Middle frontal gyrus (tissue), 1 donor: Measurements from ENCODE around the gene LDAH.

Source experiments
- DNase-seq: peaks from one replicate; pipeline ENCODE4 v3.0.0-alpha.2; 2015; ENCODE audit warnings: low spot score; ENCODE audit errors: extremely low spot score

Gene LDAH

GRCh38 chr2:20781656-20782265, 41.1 kb downstream of the LDAH start:
- no peak for DNase-seq

DNA sequence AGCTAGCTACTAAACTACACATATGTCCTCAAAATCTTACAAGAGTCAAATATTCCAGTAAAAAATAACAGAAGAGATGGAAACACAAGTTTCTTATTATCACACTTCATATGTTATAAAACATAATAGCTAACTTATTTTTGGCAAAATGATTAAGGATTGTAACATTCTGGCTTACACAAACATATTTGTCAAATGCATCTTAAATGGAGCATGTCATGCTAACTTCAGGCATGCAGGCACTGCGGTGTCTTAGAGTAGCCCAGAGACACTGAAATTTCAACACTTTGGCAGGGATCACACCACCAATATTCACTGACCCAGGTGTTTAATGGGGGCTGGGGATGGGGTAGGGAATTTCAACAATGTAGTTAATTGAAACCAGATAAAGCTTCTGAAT, 51.6 kb downstream of the LDAH start:
- no peak for DNase-seq

DNA sequence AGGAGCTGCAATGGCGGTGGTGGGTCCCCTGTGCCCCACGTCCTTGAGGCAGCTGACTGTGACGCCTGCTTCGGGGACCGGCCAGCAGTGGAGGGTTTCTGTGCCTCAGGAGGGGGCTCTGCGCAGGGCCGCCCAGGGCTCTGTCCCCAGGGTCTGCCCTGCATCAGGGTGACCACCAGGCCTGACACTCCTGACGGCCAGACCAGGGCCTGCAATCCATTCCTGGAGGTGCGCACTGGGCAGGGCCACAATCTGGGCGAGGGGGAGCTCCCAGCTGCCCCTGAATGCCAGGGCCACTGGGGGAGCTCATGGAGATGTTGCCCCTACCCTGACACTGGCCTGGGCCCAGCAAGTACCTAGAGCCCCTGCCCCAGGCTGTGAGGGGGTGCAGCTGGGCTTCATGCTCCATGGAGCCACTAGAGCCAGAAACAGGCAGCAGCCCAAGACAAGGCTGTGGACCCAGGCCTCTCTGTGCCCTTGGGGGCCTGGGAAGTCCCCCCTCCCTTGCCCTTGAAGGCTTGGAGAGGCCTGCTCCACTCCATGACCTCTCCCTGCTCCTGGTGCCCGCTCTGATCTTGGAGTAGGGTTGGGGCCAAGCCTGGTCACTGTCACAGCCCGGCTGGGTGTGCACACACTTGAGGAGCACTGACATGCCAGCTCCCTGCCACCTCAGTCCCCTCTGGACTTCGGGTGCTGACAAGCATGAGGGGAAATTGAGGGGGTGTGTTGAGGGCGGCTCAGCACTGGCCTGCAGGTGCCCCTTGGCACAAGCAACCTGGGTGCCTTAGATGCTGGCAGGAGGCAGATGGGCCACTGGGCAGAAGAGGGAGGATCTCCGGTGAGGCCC, 55.9 kb downstream of the LDAH start:
- DNase-seq, result no peak

- DNase-seq, result no peak
Observed at GRCh38 chr2:20766213-20766612, 56.7 kb downstream of the LDAH start.

DNA sequence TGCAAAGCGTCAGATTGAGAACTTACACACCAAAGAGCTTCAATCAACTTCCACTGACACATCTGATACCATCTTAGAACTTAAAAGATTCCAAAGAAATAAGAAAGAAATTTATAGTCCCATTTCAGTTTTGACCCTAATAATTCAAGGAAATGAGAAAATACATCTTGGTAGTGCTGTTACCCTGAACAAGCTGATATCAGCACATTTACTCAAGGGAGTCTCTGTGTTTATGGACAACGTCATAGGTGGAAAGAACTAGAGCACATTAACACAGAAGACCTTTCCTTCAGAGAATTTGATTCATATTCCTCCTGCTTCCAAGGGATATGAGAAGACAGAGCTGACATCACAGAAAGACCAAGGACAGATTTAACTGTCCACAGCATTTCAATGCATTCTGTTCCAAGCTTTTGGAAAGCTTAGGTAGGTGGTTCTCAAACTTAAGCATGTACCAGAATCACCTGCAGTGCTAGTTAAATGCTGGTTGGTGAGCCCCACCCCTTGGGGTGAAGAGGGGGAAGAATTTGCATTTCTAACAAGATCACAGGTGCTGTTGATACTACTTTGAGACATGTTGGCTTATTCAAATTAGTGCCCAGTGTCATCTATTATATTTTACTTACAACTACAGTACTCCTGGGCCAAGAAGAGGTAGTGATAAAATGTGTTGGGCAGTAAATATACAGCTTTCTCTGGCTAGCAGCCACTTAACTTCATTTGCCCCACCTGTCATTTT, 59.8 kb downstream of the LDAH start:
- DNase-seq, result no peak

- no peak for DNase-seq
Observed at GRCh38 chr2:20759487-20759886, 63.4 kb downstream of the LDAH start.

DNA sequence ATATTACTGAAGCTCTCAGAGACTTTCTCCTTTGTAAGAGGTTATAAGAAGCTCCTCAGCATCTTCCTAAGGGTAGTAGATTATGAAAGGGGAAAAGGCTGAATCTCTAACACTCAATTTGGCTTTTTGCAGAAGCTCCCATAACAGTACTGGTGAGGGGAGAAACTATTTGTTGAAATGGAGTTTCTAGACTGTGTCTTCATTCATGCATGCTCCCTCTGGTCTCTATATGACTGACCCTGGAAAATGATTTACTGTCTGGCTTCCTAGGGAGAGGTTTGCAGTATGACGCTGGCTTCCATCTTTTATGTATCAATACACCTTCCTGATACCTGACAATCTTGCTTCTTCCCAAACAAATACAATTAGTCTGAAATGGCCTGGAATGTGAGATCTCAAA, 63.9 kb downstream of the LDAH start:
- DNase-seq, result no peak

DNA sequence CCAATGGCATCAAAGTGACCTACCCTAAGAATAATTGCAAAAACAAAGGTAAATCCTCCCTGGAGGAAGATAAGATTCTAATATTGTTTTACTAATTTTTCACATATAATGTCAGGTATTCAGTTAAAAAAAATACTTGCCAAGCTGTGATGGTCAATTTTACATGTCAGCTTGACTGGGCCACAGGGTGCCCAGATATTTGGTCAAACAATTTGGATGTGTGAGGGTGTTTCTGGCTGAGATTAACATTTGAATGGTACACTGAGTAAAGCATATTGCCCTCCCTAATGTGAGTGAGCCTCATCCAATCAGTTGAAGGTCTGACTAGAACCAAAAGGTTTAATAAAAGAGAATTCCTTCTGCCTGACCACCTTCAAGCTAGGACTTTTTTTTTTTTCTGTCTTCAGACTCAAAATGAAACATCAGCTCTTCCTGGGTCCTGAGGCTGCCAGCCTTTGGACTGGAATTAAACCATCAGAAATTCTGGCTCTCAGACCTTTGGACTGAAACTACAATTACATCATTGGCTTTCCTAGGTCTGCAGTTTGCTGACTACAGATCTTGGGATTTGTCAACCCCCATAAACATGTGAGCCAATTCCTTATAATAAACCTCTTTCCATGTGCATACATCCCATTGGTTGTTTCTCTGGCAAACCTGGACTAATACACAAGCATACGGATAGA, 65.4 kb downstream of the LDAH start:
- no peak for DNase-seq

DNA sequence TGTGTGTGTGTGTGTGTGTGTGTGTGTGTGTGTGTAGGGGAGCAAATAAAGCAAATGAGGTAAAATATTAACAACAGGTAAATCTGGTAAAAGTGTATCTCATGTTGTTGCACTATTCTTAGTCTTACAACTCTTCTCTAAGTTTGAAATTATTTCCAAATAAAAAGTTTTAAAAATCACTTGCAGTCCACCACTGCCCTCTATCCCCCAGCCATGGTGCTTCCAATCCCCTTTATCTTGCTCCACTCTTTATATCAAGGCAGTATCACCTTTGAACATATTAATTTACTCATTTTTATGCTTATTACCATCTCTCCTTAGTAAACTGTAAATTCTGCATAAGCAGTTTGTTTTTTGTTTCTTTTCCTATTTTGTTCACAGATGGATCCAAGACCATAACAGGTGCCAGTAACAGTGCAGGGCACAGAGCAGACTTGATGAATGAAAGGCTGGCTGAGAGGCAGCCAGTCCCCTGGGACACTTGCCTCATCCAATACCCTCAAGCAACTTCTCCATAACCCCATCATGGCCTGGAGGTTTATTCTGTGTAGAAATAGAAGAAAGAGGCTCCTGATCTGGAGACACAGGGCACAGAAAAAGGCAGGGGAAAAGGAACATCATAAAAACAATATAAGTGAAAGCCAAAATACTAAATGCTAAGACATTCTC, 67.6 kb downstream of the LDAH start:
- DNase-seq, result no peak

GRCh38 chr2:20752293-20752692, 70.6 kb downstream of the LDAH start:
- no peak for DNase-seq

DNA sequence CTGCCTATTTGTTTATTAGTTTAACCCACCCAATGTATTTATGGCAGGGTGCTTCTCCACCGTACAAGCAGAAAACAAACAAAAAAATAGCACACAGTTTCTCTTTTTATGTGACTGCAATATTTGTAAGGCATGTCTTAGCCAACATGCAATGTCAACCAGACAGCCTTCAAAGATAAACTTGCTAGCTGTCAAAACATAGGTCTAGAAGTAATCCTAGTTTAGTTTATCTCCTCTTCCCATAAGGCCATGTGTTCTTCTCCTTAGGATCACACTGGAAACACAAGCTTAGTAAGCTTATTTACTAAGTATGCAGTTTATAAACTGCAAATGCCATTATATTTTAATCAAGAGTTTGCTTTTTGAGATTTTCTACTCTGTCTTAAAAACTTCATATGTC, 75.6 kb downstream of the LDAH start:
- no peak for DNase-seq

DNA sequence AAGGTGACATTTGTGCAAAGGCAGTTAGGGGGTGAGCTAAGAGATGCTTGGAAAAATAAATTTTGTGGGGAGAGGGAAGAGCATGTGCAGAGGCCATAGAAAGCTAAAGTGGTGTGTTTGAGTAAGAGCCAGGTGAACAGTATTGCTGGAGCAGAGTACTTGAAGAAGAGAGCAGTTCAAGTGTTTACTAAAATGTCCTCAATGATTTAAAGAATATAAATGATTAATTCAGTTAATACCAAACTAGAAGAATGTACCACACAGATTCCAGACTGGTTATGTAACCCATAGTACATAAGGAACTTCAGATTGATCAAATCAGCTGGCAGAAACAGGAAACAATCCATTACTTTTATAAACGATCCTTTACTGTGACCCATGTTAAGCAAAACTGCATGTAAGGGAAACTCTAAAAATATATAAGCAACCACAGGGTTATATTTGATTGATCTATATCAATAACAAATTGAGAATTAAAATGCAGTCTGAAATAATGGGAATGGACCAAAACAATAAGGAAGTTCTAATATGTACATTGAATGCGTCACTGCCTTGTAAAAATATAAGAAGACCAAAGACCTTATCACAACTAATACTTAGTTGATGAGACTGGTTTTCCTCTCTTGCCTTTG, 76.9 kb downstream of the LDAH start:
- DNase-seq, result no peak

DNA sequence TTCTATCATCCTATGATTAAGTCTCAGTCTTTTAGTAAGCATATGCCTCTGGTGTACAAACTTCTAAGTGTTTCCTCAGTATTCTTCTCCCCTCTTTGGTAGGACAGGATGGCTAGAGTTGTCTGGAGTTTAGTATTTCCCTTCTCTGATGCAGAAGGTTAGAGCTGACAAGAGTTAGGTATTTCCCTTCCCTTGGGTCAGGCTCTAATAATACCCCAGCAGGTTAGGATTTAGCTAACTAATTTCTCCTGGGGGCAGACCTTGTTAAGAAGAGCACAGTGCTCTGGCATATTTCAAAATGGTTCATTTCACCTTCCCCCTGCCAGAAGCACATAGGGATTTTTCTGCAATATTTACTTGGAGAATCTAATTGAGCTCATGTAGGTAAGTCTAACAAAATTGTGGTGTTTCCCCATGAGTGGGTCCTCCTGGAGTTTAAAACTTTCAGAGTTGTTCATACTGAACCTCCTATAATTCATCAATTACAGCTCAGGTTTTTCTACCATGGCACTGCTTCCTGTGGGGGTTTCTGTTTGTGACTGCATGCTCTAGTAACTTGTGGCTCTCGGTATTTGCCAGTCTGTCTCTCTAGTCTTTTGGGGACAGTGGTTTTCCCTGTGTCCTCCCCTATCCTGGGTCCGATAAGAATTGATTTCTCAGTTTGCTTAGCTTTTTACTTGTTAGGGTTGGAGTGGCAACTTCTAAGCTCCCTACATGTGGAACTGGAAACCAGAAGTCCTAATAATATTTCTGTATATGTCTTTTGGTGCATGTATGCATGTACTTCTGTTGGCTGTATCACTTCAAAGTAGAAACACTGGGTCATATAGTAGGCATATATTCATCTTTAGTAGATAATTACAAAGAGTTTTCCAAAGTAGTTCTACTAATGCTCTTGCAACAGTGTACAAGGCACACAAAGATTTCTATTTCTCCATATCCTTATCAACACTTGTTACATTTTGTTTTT, 78.2 kb downstream of the LDAH start:
- no peak for DNase-seq

- DNase-seq, result no peak
Observed at GRCh38 chr2:20738772-20739171, 84.1 kb downstream of the LDAH start.

DNA sequence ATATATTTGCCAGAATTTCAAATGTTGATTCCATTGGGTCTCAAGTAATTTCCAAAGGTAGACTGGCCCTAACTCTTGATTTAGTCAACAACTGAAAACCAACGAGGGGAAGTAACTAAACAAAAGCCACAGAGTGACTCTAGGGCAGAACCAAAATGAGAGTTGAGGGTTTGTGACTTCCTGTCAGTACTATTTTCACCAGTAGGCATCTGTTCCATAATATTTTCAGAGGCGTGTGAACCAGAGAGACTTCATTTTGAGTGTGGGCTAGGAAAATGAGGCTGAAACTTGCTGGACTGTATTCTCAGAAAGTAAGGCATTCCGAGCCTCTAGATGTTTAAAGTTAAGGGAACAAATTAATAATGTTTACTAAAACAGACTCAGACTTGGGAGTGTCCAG, 85.4 kb downstream of the LDAH start:
- no peak for DNase-seq

GRCh38 chr2:20728114-20728758, 94.7 kb downstream of the LDAH start:
- DNase-seq, result no peak

GRCh38 chr2:20726913-20727312, 96.0 kb downstream of the LDAH start:
- DNase-seq, result no peak

- DNase-seq, result no peak
Observed at GRCh38 chr2:20725782-20726181, 97.1 kb downstream of the LDAH start.

- DNase-seq, result no peak
Observed at GRCh38 chr2:20724500-20725053, 98.3 kb downstream of the LDAH start.
